ENCODE measurements around the gene SIPA1. TPM values are rescaled to one million over a fixed set of nuclear protein-coding genes. Genes with fewer than 3 reads are reported as not detected.

SIPA1 gene
- total RNA-seq, 2 experiments from 2014 or later = 172 to 180 TPM

- Mint-ChIP-seq H3K9me3 (no peaks in the 10 kb centered on the region), H3K4me3 (no peak within 1 kb of the TSS), H3K4me1 (ENCODE audit: low read depth) (peaks cover 12% of the 10 kb centered on the region), H3K36me3 (ENCODE audit: low read depth) (peaks cover 5% of the 10 kb centered on the region), H3K27me3 (no peaks in the 10 kb centered on the region), H3K27ac (peak within 1 kb of the TSS; percentile 25)
- CTCF ChIA-PET = interaction anchor here (1.6 to 5.3 kb wide), 5 partner anchors 10 to 56 kb away, joined by 5 to 47 read pairs (median 12); partner anchors contain the start of gene MAP3K11
- DNase-seq (no peak), ATAC-seq (peak; percentile 26)
- POLR2A ChIA-PET = interaction anchor here (0.6 to 5.7 kb wide), 9 partner anchors 9 to 464 kb away, joined by 3 to 39 read pairs (median 4); partner anchors contain the start of genes EHBP1L1, MAP3K11 and PCNX3
- no peak for TF ChIP-seq CTCF (IDR thresholded peaks at IDR 0.05)
- intact Hi-C loops (cut with micrococcal nuclease) = loop anchor here (2.0 kb wide), 1 partner anchor 13 kb away; no protein-coding TSS in a partner anchor
Observed at GRCh38 chr11:65595543-65596281, 42.2 kb upstream of the SIPA1 start, which contains the start of gene KCNK7. Gene KCNK7 (minus strand): TSS chr11:65595800. CDS start chr11:65595772, 28 bp downstream.

GRCh38 chr11:65596520-65596919 lies 41.4 kb upstream of the SIPA1 start:
- DNase-seq = no peak
- H3K4me1 Mint-ChIP-seq (ENCODE audit: low read depth) = peaks cover 12% of the 10 kb centered on the region
- H3K27me3 Mint-ChIP-seq = no peaks in the 10 kb centered on the region
- no peak for TF ChIP-seq CTCF (IDR thresholded peaks at IDR 0.05)
- no peak overlapping the region for H3K4me3 Mint-ChIP-seq
- ATAC-seq = no peak
- no peaks in the 10 kb centered on the region for H3K9me3 Mint-ChIP-seq
- peaks cover 5% of the 10 kb centered on the region for H3K36me3 Mint-ChIP-seq (ENCODE audit: low read depth)
- intact Hi-C loops (cut with micrococcal nuclease) = no loop called here
- ChIA-PET POLR2A (interaction anchor here (0.6 to 5.7 kb wide), 5 partner anchors 9 to 463 kb away, joined by 3 to 39 read pairs (median 8); partner anchors contain the start of genes EHBP1L1 and MAP3K11), CTCF (interaction anchor here (1.6 to 5.3 kb wide), 4 partner anchors 9 to 56 kb away, joined by 5 to 47 read pairs (median 6); partner anchors contain the start of gene MAP3K11)
- no peak overlapping the region for H3K27ac Mint-ChIP-seq

GRCh38 chr11:65598258-65598699 lies 39.6 kb upstream of the SIPA1 start:
- H3K4me3 Mint-ChIP-seq = no peak overlapping the region
- H3K4me1 Mint-ChIP-seq (ENCODE audit: low read depth) = peaks cover 12% of the 10 kb centered on the region
- H3K27me3 Mint-ChIP-seq = no peaks in the 10 kb centered on the region
- H3K27ac Mint-ChIP-seq = no peak overlapping the region
- no peak for TF ChIP-seq CTCF (IDR thresholded peaks at IDR 0.05)
- ATAC-seq (no peak), DNase-seq (no peak)
- ChIA-PET CTCF (interaction anchor here (1.3 to 1.7 kb wide), 3 partner anchors 10 to 268 kb away, joined by 3 to 5 read pairs (median 4); partner anchors contain the start of gene FAM89B), POLR2A (interaction anchor here (1.5 kb wide), 1 partner anchor 11 kb away, joined by 4 read pairs; no protein-coding TSS in a partner anchor)
- no peaks in the 10 kb centered on the region for H3K9me3 Mint-ChIP-seq
- H3K36me3 Mint-ChIP-seq (ENCODE audit: low read depth) = peaks cover 4% of the 10 kb centered on the region
- intact Hi-C loops (cut with micrococcal nuclease) = no loop called here

GRCh38 chr11:65599216-65599954 lies 38.5 kb upstream of the SIPA1 start:
- Mint-ChIP-seq H3K27me3 (no peaks in the 10 kb centered on the region), H3K27ac (no peak overlapping the region), H3K4me3 (no peak overlapping the region), H3K4me1 (ENCODE audit: low read depth) (peaks cover 12% of the 10 kb centered on the region), H3K9me3 (no peaks in the 10 kb centered on the region), H3K36me3 (ENCODE audit: low read depth) (peaks cover 5% of the 10 kb centered on the region)
- no peak for TF ChIP-seq CTCF (IDR thresholded peaks at IDR 0.05)
- ATAC-seq = no peak
- intact Hi-C loops (cut with micrococcal nuclease) = no loop called here
- CTCF ChIA-PET = no interaction called here
- POLR2A ChIA-PET = interaction anchor here (0.6 to 1.5 kb wide), 3 partner anchors 10 to 61 kb away, joined by 3 to 4 read pairs (median 3); partner anchors contain the start of gene FAM89B
- no peak for DNase-seq

All from activated CD8-positive, alpha-beta T cell treated with anti-CD3 and anti-CD28 coated beads for 36 hours (primary cell).